GM19043 (cell line): ENCODE results near the gene SIGLEC8.
A peak's percentile ranks its signal among the peaks of the same experiment; 100 is the strongest.
"Not testable (repeated sequence)": the region's sequence is repeated elsewhere in the genome, so short reads cannot be mapped to it uniquely, and the experiment has no call there.

Source experiments
- ATAC-seq: cut with Tn5 transposase; IDR thresholded peaks from one replicate; pipeline ENCODE4 v1.9.1; 2021; ENCODE audit warnings: low read depth; ENCODE audit not compliant: unreplicated experiment

Gene SIGLEC8

GRCh38 chr19:51448011-51448410 is 10.2 kb downstream of the SIGLEC8 start:
- ATAC-seq = no peak

GRCh38 chr19:51447510-51447909 is 10.7 kb downstream of the SIGLEC8 start:
- not testable (repeated sequence) for ATAC-seq

- ATAC-seq = peak; percentile 81
These were observed 16.6 kb downstream of the SIGLEC8 start for GRCh38 chr19:51441410-51442390.

GRCh38 chr19:51440846-51441409 is 17.3 kb downstream of the SIGLEC8 start:
- no peak for ATAC-seq

GRCh38 chr19:51440052-51440451 is 18.2 kb downstream of the SIGLEC8 start:
- no peak for ATAC-seq

GRCh38 chr19:51439021-51439465 is 19.2 kb downstream of the SIGLEC8 start:
- no peak for ATAC-seq

GRCh38 chr19:51434456-51434855 is 23.8 kb downstream of the SIGLEC8 start:
- ATAC-seq = no peak

GRCh38 chr19:51433043-51433442 is 25.2 kb downstream of the SIGLEC8 start:
- ATAC-seq = no peak

- no peak for ATAC-seq
These were observed 27.1 kb downstream of the SIGLEC8 start for GRCh38 chr19:51431124-51431523.

- no peak for ATAC-seq
These were observed 28.0 kb downstream of the SIGLEC8 start for GRCh38 chr19:51430221-51430620.

GRCh38 chr19:51427201-51427600 is 31.1 kb downstream of the SIGLEC8 start:
- ATAC-seq = no peak

- no peak for ATAC-seq
These were observed 36.2 kb downstream of the SIGLEC8 start for GRCh38 chr19:51422053-51422448.

- no peak for ATAC-seq
These were observed 36.8 kb downstream of the SIGLEC8 start for GRCh38 chr19:51421229-51422052.

- ATAC-seq = not testable (repeated sequence)
These were observed 37.7 kb downstream of the SIGLEC8 start for GRCh38 chr19:51420511-51420910.

GRCh38 chr19:51418707-51419106 is 39.5 kb downstream of the SIGLEC8 start:
- no peak for ATAC-seq

GRCh38 chr19:51417810-51418157 is 40.5 kb downstream of the SIGLEC8 start:
- no peak for ATAC-seq

GRCh38 chr19:51417107-51417809 is 41.0 kb downstream of the SIGLEC8 start, which contains the start of gene SIGLEC10:
SIGLEC10 (minus strand) TSS chr19:51417642; CDS start chr19:51417581, 61 bp downstream.
- ATAC-seq = no peak

GRCh38 chr19:51416422-51416821 is 41.8 kb downstream of the SIGLEC8 start:
- not testable (repeated sequence) for ATAC-seq

- no peak for ATAC-seq
These were observed 43.1 kb downstream of the SIGLEC8 start for GRCh38 chr19:51415187-51415586.
